GM21529 (cell line): Measurements from ENCODE around the gene AKAP8L.
A peak's percentile ranks its signal among the peaks of the same experiment; 100 is the strongest.

Experiments
- ATAC-seq: cut with Tn5 transposase; IDR thresholded peaks from one replicate; pipeline ENCODE4 v1.9.1; 2021; ENCODE audit not compliant: unreplicated experiment

The AKAP8L gene, protein sequence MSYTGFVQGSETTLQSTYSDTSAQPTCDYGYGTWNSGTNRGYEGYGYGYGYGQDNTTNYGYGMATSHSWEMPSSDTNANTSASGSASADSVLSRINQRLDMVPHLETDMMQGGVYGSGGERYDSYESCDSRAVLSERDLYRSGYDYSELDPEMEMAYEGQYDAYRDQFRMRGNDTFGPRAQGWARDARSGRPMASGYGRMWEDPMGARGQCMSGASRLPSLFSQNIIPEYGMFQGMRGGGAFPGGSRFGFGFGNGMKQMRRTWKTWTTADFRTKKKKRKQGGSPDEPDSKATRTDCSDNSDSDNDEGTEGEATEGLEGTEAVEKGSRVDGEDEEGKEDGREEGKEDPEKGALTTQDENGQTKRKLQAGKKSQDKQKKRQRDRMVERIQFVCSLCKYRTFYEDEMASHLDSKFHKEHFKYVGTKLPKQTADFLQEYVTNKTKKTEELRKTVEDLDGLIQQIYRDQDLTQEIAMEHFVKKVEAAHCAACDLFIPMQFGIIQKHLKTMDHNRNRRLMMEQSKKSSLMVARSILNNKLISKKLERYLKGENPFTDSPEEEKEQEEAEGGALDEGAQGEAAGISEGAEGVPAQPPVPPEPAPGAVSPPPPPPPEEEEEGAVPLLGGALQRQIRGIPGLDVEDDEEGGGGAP

DNA sequence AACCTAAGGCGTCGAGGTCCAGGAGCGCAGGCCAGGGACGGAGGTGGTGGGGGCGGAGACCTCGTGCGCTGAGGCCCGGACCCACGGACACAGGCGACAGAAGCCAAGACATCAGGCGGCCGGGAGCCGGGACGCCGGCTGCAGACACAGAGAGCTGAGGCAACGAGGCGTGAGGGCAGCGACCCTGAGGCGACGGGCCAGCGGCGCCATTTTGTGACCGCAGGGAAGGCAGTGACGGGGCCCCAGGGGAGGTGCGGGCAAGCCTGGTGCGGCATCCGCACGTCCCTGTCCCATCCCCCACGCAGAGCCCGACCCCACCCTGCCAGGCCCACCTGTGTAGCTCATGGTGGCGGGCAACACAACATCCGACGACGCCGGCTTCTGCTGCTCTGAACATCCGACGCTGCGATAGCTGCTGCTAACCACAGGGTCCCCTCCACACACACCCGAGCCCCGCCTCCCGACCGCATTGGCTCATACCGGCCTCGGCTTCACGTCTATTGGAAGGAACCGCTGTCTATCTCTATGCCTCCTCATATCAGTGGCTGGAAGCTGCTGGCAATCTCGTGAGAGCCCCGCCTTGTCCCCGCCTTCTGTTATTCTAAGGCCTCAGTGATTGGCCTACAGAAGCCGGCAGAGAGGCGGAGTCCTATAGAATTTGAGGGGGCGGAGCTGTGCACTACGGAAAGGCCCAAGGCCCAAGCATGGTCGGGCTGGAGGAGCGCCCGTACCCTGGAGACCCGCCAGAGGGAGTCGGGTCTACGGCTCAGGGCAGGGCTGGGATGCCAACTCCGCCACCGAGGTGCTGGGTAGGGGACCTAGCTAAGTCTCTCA is at the start of gene AKAP8L:
Gene AKAP8L (minus strand): TSS at position 410 of the 834 bp plus-strand sequence. CDS start 65 bp downstream, at position 345.
- ATAC-seq = peak; percentile 94

DNA sequence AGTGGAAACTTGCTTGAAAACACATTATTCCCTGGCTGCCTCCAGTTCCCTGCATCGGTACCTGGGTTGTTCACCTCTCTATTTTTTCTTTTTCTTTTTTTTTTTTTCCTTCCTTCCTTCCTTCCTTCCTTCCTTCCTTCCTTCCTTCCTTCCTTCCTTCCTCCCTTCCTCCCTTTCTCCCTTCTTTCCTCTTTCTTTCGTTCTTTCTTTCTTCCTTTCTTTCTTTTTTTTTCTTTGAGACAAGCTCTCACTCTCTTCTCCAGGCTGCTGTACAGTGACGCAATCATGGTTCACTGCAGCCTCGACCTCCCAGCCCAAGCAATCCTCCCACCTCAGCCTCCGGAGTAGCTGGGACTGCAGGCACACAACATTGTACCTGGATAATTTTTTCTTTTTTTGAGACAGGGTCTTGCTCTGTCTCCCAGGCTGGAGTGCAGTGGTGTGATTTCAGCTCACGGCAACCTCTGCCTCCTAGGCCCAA is 49.0 kb upstream of the AKAP8L start:
- ATAC-seq = no peak

DNA sequence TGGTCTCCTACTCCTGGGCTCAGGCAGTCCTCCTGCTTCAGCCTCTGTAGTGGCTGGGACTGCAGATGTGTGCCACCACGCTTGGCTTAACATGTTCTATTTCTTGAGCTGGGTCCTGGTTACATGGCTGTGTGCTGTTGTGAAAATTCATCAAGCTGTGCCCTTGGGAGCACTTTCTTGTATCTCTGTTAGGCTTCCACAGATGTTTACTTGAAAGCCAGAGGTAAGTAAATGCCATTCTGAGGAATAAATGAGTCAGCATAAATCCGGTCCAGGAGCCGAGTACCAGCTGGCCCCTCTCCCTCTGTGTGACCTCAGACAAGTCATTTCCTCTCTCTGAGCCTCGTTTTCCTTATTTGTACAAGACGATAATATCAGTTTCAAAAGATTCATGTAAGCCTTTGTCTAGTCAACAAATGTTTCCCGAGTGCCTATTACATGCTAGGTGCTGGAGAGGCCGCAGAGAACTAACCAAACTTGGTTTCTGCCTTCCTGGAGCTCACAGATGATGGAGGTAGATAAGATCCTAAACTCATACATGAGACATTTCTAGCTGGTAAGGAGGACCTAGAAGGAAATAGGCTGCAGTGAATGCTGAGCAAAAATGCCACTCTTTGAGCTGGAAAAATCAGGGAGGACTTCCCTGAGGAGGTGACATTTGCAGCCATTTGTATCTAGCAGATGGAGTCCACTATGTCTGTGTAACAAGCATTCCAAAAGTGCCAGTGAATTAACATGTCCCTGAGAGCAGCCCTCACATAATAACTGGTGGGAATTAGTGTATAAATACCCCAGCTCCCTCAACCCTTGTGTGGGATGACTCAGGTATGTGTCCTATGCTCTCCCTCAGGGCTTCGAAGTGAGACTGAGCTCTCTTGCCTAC is 48.3 kb upstream of the AKAP8L start:
- ATAC-seq = peak; percentile 52

DNA sequence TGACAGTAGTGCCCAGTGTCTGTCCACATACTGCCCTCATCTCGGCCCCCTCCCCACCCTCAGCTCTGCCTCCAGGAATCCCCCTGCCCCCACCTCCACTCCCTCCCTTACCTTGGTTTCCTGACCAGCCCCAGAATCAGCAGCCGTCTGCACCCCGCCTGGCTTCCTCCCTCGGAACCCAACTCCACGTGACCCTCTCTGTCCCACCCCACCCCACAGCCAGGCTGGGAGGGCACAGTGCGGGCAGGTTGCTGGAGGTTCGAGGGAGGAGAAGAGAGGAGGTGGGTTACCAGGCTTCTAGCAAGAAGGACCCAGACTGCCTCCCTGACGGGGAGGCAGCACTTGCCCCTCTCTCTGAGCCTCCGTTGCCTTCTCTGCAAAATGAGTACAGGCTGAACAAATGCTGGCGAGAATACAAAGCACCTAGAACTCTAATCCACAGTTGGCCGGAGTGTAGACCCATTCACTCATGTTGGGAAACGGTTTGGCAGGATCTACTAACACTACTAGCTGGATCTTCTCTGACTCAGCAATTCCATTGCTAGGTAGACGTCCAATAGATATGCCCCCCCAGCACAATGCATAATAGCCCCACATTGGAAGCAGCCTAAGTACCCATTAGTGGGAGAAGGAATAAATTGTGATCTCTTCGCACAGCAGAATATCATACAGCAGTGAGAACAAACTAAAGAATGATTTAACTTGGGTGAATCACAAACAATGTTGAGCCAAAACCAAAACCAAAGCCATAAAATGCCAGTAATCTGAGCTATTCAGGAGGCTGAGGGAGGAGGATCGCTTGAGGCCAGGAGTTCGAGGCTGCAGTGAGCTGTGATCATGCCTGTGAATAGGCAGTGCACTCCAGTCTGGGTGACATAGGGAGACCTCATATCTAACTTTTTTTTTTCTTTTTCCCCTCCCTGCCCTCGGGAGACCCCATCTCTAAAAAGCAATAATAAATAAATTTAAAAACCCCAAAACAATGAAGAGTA is 45.9 kb upstream of the AKAP8L start, which contains the start of gene RASAL3:
Gene RASAL3 (minus strand): TSS at position 151 of the 992 bp plus-strand sequence. CDS start 186 bp downstream, outside the sequence.
- peak; percentile 33 for ATAC-seq

DNA sequence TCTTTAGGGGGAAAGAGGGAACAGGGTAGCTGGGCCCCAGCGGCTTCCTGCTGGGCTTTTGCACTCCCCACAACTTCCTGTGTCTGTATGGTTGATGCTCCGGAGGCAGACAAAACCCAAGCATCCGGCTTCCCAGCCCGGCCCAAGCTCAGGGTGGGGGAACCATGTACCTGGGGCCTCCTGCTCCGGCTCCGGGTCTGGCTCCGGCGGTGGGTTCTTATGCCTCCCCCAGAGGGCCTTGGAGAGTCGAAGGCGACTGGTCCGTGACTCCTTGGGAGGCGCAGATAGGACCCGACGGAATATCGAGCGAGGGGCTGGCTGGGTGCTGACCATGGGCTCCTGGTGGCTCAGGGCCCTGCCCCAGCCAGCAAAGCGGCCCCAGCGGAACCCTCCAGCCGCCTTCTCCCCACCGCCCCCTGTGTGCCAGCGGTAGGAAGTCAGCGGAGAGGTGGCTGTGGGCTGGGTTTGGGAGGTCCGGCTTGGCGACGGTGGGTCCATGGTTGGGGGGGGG is 45.1 kb upstream of the AKAP8L start:
- ATAC-seq = peak; percentile 51

DNA sequence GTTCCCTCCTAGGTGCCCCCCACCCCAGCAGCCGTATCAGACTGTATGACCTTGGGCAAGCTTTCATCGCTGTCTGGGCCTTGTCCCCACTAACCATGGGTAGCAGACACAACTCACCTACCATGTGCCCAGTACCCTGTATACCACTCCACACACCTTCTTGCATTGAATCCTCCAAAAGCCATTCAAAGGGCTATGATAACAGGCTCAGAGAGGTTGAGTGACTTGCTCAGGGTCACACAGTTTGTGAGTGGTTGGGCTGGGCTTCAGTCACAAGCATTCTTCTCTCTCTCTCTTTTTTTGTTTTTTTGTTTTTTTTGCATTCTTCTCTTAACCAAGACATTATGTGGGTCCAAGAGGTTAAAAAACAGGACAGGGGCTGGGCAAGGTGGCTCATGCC is 42.9 kb upstream of the AKAP8L start:
- no peak for ATAC-seq

DNA sequence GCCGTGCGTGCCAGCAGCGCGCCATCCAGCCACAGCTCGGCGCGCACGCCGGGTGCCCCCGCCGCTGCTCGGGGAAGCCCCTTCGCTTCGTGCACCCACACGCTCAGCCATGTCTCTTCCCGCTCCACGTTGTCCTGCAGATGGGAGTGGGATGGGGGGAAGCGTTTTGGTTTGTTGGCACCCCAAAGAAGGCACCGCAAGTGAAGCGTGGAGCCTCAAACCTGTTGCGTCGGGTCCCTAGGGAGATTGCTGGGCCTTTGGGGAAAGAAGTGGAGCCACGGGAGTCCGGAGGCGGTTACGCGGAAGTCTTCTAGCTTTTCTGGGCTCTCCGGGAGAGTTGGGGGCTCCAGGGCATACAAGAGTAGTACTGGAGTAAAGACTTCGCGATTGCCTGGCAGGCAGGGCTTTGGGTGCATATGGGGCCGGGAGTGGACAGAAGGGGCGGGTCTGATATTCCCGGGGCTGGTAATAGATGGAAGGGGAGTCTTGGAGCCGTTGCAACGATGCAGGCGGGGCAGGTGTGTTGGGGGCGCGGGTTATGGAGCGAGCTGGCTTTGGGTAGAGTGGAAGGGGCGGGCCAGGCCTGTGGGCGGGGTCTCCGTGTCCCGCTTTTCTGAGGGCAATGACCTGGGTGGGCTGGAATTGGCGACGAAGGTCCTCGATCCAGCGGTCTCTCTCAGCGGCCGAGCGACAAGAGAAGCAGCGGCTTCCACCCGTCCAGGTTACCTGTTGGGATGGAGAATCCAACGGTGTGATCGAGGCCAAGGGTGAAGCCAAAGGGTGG is 39.1 kb upstream of the AKAP8L start:
- no peak for ATAC-seq

DNA sequence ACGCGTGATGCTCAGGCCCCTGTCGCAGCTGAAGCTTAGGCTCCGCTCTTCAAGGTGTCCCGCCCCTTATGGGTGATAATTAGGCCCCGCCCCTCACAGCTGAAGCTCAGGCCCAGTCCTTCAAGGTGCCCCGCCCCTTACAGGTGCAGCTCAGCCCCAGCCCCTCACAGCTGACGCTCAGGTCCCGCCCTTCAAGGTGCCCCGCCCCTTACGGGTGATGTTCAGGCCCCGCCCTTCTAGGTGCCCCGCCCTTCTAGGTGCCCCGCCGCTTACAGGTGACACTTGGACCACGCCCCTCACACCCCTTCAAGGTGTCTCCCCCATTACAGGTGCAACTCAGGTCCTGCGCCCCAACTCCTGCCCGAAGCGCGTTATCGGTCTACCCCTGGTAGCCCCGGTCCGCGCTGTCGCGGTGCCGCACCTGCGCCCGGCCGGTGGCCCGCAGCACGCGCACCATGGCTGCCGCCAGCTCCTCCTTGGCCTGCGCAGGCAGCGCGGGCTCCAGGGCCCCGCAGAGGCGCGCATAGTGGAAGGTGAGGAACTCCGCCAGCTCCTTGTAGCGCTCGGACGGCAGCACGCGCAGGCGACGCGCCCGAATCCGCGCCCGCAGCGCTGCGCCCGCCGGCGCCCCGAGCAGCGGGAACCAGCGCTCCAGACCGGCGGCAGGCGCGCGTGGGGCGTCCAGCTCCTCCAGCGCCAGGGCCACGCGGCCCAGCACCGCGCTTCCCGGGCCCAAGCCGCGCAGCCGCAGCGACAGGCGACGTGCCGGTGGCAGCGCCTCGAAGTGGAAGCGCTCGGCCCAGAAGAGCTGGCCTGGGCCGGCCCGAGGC is 38.3 kb upstream of the AKAP8L start:
- ATAC-seq = no peak

DNA sequence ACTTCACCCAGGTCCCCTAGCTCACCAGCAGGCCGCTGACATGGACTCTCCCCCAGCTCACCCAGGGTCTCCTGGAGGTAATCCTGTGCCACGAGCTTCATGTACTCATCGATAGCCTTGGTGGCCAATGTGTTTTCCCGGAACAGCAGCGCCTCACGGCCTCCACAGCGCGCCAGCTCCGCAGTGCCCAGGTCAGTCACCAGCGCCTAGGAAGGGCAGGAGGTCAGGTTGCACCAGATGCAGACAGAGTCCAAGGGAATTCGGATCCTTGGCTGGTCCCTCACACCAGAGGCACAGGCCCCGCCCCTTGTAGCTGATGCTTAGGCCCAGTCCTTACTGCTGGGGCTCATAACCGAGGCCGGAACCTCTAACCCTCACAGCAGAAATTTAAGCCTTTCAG is 37.7 kb upstream of the AKAP8L start:
- ATAC-seq = no peak

DNA sequence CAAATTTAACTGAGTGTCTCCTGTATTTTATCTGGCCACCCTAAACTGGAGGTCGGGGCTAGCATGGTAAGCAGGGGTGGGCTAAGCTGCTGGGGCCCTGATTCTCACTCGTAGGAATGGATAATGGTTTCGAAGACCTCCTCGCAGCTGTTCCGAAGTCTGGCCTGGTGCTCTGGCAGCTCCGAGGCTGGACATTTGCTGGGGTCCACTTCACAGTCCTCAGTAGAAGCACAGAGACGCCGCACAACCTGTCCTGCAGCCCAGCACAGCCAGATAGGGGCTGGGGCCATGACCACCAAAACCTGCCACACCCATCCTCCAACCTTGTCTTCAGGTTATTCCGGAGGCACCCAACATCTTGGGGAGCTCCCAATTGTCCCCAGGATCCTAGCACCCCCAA is 37.2 kb upstream of the AKAP8L start:
- no peak for ATAC-seq

DNA sequence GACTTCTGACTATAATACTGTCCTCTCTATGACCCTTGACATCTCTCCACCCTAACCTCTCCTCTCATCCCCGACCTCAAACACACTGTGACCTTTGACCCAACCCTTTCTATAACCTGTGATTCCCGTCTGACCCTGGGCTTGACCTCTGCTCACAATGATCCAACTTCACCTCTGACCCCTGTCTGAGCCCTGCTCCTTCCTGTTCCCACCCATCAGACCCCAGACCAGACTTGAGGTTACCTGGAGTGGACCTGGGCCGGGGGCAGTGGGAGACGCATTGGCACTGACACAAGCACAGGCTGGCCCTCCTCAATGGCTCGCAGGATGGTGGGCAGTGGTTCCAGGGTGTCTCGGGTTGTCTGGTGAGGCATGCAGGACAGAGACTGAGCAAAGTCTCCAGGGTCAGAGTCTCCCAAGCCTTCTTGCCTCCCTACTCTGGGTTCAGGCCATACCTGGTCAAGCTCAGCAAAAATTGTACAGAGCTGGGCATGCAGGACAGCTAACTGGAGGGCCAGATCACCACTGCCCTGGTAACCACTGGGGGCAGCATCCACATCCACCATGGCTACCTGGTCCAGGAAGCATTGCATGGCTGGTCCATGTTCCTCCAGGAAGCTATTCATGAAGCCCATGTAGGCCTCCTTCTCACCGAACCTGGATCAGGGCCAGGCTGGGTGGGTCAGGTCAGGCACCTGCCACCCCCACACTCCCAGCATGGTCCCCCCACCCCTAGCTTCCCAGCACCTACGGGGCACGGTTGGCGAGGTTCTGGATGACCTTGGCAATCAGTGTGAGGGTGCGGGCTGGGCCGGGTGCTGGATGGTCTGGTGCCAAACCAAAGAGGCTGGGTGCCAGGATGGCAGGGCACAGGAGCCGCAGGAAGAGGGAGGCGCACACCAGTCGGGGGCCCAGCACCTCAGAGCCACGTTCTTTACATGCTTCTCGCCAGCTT is 35.4 kb upstream of the AKAP8L start:
- ATAC-seq = no peak

DNA sequence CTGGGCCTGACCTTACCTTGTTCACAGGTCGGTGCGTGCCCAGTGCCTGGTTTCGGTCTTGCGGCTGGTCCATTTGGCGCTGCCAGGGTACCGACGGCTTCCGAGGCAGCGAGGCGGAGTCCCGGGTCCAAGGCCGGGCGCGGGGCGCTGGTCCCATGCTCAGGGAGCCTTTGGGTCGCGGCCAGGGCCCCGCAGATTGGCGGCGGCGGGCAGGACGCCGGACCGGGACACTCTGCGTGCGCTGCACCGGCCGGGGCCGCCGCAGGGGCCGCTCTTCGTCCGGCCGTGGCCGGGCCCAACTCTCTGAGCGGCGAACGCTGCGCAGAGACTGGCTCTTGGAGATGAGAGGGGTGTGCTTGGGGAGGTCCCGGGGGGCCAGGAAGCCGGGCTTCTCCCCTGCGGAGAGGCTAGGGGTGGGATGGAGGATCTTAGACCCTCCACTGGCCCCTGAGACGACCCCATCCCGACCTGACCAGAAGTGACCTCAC is 34.3 kb upstream of the AKAP8L start:
- ATAC-seq = no peak

DNA sequence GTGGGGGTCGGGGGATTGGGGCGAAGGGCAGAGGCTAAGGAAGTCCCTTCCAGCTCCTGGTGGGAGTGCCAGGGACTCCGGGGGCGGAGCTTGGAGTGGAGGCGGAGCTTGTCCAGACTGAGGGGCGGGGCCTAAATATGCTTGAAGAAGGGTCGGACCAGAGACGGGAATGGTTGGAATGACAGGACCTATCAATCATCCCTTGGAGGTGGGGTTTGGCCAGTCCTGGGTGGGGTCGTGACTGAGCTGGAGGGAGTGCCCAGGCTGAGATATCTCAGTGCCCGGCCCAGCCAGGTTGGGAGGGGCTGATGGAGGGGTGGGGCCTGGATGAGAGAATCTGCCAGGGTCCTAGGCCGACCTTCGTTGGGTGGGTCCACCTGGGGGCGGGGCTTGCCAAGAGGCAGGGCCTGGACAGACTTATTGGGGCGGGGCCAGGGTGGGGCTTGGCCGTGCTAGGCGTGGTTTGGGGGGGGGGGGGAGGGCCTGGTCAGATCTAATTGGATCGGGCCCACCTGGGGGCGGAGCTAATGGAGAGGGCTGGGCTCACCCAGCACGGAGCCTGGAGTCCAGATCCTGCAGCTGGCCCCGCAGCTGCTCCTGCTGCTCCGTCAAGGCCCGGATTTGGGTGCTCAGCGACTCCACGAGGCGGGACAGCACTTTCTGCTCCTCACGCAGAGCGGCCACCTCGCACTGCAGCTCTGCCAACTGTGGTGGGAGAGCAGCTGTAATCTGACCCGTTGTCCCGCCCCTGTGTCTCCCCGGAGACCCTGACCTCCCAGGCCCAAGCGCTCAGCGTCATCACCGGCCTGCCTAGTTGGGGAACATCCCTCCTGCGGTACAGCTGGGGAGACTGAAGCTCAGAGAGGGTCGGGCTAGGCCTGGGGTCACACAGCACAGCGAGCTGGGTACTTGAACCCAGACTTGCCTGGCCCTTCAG is 33.6 kb upstream of the AKAP8L start:
- no peak for ATAC-seq

DNA sequence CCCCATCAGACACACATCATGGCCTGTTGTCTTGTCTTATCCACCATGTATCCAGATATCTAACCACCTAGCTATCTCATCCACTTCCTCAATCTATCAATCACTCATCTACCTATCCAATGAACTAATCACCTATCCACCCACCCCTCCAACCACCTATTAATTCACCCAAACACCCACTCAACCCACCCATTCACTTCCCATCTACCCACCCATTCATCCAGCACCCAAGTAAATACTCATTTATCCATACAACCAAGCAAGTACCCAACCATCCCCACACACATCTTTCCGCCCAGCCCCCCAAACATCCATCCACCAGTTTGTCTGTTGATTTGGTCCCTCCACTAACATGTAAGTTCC is 31.7 kb upstream of the AKAP8L start:
- no peak for ATAC-seq
